GM19238 (cell line): Measurements from ENCODE around the gene TMEM270.

Experiments used
- DNase-seq: peaks from one replicate; pipeline ENCODE4 v3.0.0; 2011; ENCODE audit warnings: low spot score; ENCODE audit not compliant: insufficient read length

The TMEM270 gene

DNA sequence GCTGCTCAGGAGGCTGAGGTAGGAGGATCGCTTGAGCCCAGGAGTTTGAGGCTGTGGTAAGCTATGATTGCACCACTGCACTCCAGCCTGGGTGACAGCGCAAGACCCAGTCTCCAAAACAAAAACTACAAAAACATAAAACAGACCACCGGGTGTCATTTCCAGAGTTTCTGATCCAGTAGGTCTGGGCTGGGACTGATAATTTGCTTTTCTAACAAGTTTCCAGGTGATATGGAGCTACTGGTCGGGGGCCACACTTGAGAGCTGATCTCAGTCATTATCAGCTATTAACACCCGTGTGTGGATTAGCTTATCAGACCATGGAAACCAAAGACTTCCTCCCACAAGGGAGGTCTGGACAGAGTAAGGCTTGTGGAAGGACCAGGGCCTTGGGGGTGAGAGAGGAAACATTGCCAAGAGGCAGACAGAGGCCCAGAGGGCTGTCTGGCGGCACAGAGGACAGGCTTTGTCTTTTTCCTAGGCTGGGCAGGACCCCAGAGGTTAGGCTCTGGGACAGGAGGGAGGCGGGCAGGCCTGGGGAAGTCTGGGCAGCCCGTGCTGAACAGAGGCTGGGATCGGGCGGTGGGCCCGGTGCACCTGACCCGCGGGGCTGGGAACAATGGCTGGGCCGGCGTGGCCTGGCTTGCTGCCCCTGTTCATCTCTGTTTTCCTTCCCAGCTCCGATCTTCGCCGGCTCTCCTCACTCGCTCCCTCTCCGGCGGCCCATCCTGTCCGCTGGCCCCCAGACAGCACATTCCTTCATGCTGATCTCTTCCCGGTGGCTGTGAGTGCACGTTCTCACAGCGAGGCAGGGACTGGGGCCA lies 25.2 kb downstream of the TMEM270 start:
- no peak for DNase-seq

GRCh38 chr7:73887762-73888161 lies 26.8 kb downstream of the TMEM270 start:
- no peak for DNase-seq

DNA sequence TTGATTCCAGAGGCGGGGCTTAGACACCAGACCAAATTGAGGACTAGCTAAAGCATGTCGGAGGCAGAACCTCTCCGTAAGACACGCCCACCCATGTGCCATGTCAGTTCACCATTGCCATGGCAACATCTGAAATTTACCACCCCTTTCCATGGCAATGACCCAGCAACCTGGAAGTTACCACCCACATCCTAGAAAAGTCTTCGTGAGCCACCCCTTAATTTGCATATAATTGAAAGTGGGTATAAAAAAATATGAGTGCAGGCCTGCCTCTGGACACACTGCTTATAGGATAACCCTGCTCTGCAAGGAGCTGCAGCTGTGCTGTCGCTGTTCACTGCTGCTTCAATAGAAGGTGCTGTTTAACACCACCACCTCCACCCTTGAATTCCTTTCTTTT lies 28.0 kb downstream of the TMEM270 start:
- no peak for DNase-seq

DNA sequence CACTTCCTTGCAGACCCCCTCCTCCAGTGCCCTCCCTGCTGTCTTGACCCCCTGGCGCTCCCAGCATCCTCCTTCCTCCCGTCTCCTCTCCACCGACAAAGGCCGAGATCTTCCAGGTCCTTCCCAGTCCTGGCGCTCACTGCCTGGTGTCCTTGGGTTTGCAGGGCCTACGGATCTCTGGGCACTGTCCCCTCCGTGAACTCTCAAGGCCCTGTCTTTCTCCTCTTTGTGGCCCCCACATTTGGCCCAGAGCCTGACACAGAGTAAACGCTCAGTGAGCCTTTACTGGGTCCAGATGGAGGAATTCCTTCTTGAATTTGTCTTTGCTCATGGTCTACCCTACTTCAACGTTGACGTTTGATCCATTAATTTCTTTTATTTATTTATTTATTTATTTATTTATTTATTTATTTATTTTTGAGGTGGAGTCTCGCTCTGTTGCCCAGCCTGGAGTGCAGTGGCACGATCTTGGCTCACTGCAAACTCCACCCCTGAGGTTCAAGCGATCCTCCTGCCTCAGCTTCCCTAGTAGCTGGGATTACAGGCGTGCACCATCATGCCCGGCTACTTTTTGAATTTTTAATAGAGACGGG lies 29.7 kb downstream of the TMEM270 start:
- no peak for DNase-seq

DNA sequence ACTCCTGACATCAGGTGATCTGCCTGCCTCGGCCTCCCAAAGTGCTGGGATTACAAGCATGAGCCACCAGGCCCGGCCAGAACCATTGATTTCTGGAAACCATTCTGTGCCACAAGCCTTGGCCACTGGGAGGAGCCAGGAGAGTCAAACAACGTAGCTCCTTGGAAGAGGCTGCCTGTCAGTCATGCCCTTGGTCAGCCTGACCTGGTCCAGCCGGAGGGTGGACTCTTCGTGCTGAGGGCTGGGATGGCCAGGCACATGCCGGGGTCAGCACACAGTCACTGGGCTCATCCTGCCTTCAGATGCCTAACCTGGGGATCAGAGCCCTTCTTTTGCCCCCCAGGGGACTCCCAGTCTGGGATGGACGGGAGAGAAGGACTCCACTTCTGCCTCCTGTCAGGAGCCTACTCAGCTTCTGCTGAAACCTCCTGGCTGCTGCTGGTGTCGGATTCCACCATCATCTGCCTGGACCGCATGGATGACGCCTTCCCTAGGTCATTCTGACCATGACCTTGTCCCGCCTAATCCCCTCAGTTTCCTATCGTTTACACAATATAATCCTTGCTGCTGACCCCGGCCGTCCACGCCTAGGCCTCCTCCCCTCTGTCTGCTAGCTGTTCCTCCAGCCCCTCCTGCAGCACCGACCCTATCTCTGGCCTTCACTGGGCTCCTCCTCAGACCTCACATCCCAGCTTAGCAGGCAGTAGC lies 30.4 kb downstream of the TMEM270 start:
- no peak for DNase-seq

GRCh38 chr7:73892003-73892999 lies 31.3 kb downstream of the TMEM270 start:
- DNase-seq = no peak

DNA sequence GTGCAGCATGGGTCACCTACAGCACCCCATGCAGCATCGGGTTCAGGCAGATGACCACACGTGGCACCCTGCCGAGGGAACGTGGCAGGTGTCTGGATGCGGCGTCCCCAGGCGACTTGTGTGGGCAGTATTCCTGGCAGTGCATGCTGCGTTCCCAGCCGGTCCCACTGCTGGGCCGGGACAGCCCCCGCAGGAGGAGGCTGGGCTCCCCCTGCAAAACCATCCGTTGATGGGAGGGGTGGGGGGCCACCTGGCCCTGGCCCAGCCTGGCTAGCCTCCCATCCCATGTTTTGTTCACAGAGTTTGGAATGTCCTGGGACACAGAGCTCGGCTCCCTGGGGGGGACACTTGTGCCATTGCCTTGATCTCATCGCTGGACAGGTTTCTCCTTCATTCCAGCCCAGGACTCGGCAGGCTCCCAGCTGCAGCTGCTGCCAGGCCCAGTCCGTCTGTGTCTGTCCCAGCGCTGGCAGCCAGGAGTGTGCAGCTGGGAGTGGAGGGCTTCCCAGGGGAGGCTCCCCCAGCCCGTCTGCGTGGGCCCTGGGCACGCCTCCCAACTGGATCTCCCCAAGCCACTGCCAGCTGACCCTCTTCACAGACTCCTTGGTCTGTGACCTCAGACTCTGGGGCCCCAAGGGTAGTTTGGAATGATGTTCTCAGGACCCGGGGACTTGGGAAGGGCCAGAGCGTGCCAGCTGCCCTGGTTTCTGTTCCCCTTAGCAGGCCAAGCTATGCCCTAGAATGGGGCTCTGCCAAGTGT lies 32.6 kb downstream of the TMEM270 start:
- no peak for DNase-seq

GRCh38 chr7:73894166-73894565 lies 33.2 kb downstream of the TMEM270 start:
- DNase-seq = no peak

GRCh38 chr7:73894733-73895551 lies 34.0 kb downstream of the TMEM270 start:
- no peak for DNase-seq

- no peak for DNase-seq
These were observed 34.7 kb downstream of the TMEM270 start for GRCh38 chr7:73895626-73896025.

DNA sequence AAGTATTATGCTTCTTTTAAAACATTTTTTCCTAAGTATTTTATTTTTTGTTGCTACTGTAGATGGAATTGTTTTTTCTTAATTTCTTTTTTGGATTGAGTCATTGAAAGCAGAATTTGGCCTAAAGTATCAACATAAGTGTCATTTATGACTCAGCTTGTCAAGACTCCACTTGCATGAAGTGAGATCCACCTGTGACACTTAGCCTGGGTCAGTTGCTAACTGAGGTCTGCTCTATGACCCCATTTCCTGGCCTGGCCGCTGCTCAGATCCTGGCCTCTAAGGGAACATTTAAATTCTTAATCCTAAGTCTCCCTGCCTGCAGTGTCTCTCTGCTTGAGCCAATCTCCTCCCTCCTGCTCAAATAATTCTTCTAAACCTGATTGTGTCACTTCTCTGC lies 35.5 kb downstream of the TMEM270 start:
- no peak for DNase-seq

- DNase-seq = no peak
These were observed 38.8 kb downstream of the TMEM270 start for GRCh38 chr7:73899731-73900142.

- no peak for DNase-seq
These were observed 39.3 kb downstream of the TMEM270 start for GRCh38 chr7:73900286-73900685.

- DNase-seq = no peak
These were observed 40.4 kb downstream of the TMEM270 start for GRCh38 chr7:73901231-73901822.

- DNase-seq = no peak
These were observed 41.1 kb downstream of the TMEM270 start for GRCh38 chr7:73901823-73902597.

GRCh38 chr7:73903321-73904218 lies 42.6 kb downstream of the TMEM270 start:
- DNase-seq = no peak
